Fibroblast of gingiva (primary cell): Measurements from ENCODE around the gene CLCN1.
A peak's percentile ranks its signal among the peaks of the same experiment; 100 is the strongest.

Source experiments
- DNase-seq: peaks from one replicate; pipeline ENCODE4 v3.0.0-alpha.2; 2011; ENCODE audit warnings: low read depth

CLCN1 gene

GRCh38 chr7:143363016-143363937 is 47.4 kb downstream of the CLCN1 start:
- no peak for DNase-seq

GRCh38 chr7:143367972-143368371 is 52.1 kb downstream of the CLCN1 start:
- no peak for DNase-seq

GRCh38 chr7:143368387-143368786 is 52.5 kb downstream of the CLCN1 start:
- DNase-seq: no peak

DNA sequence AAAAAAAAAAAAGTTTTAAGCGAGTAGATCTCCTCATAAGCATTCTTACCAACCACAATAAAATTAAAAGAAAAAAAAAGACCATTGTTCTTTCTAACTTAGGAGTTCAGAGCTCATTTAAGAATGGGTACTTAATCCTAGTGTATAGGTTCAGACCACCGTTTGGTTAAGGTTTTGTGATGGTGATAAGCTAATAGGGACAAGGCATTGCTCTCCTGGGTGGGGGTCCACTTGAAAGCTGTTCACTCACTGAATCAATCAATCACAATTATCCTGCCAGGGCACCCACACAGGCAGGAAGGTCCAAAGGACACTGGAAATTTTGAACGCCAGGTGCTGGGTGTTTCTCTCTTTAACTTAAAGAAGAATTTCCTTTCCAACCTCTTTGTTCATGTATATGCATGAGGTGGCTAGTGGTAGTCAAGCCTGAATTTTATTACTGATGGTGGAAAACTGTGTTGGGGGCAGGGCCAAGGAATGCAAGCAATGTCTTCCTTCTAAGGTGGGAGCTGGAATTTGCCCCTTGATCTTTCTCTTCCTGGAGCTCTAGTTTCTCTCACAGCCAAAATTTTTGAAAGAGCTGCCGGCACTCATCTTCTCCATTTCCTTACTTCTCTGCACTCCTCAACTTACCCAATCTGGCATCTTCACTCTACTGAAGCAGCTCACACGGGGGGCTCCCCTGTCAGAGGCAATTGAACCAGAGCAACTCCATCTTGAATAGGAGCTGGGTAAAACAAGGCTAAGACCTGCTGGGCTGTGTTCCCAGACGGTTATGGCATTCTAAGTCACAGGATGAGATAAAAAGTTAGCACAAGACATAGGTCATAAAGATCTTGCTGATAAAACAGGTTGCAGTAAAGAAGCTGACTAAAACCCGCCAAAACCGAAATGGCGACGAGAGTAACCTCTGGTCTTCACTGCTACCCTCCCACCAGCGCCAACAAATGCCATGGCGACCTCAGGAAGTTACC is 54.1 kb downstream of the CLCN1 start:
- no peak for DNase-seq

DNA sequence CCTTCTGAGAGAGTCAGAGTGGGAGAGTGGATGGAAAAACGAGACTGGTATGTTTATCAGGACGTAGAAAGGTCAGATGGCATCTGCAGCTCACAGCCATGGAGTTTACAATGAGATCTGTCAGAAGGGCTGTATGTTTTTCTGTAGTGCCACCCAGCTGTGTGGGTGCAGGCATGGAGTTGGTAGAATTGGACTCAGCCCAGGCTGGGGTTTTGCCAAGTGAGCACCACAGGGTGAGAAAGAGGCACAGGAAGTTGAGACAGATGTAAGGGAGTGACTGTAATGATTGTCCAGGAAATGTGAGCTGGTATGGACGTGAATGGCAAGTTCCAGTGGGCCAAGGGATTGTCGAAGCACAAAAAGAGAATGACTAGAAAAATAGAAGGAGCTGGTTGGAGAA is 56.2 kb downstream of the CLCN1 start:
- DNase-seq: peak; percentile 26

GRCh38 chr7:143373255-143373794 is 57.4 kb downstream of the CLCN1 start:
- DNase-seq: no peak

GRCh38 chr7:143374561-143374960 is 58.6 kb downstream of the CLCN1 start:
- DNase-seq: no peak

DNA sequence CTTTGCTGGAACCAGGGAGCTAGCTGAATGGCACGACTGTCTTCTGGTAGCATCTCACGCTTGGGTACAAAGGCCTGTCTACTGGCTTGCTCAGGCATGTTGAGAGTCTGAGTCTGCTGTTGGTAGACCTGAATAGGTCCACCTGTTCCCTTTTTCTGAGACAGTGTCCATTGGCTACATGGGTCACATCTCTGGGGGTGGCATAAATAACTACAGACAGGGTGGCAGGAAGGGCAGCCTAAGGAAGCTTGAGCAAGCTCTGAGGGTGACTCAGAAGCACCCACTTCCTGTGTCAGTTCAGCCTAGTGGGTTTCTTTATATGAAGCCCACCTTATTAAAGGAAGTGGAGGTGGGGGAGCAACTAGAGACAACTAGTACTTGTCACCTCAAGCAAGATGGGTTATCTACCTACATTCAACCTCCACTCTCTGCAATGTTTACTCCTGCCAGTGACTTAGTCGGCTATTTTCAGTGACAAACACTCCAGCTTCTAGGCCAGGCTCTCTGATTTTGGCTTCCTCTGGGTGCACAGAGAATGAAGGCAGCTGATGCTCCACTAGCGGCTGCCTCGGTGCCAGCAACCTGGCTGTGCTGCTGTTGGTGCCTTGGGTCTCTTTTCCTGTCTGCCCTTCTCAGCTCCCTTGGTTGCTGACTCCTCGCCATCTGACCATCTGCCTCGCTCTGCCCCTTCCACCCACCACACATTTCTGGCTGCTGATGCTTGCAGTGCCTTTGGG is 59.6 kb downstream of the CLCN1 start:
- DNase-seq: no peak

- no peak for DNase-seq
Measured at GRCh38 chr7:143376396-143376795, 60.5 kb downstream of the CLCN1 start.

GRCh38 chr7:143379611-143380259 is 63.8 kb downstream of the CLCN1 start:
- DNase-seq: no peak

DNA sequence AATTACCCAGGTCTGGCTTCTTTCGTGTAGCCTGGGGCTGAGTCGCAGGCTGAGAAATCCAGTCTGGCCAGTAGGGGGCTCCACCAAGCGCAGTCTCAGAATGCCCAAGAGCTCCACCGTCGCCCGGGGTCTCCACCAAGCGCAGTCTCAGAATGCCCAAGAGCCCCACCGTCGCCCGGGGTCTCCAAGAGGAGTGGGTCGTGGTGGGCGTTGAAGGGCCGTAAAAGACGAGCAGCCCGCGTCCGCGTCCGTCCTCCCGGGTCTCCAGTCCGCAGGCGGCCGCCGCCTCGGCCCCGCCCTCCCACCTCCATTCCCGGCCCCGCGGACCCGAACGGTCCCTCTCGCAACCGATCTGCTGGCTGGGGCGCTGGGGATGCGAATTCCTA is 64.3 kb downstream of the CLCN1 start:
- DNase-seq: peak; percentile 80

GRCh38 chr7:143380646-143381426 is 64.9 kb downstream of the CLCN1 start, which contains the start of gene ZYX:
TSS of gene ZYX (plus strand) at chr7:143381345. CDS start at chr7:143381572, 227 bp downstream.
- DNase-seq: peak; percentile 94

GRCh38 chr7:143381427-143382125 is 65.7 kb downstream of the CLCN1 start:
- DNase-seq: peak; percentile 78

DNA sequence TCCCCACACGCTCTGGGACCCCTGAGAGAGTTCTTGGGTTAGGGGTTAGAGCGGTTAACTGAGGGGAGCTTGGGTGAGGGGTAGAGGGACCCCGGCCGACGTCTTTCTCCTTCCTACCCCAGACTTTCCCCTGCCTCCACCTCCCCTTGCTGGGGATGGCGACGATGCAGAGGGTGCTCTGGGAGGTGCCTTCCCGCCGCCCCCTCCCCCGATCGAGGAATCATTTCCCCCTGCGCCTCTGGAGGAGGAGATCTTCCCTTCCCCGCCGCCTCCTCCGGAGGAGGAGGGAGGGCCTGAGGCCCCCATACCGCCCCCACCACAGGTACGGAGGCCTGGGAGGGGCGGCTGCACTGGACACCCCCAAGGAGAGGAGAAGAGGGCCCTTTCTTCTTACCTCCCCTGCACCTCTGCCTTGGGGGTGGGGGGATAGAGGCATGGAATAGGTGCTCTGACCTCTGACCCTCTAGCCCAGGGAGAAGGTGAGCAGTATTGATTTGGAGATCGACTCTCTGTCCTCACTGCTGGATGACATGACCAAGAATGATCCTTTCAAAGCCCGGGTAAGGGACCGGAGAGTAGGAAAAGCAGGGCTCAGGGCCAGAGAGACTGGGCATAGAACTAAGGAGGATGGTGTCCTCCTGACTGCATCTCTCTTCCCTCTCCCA is 66.3 kb downstream of the CLCN1 start:
- no peak for DNase-seq

DNA sequence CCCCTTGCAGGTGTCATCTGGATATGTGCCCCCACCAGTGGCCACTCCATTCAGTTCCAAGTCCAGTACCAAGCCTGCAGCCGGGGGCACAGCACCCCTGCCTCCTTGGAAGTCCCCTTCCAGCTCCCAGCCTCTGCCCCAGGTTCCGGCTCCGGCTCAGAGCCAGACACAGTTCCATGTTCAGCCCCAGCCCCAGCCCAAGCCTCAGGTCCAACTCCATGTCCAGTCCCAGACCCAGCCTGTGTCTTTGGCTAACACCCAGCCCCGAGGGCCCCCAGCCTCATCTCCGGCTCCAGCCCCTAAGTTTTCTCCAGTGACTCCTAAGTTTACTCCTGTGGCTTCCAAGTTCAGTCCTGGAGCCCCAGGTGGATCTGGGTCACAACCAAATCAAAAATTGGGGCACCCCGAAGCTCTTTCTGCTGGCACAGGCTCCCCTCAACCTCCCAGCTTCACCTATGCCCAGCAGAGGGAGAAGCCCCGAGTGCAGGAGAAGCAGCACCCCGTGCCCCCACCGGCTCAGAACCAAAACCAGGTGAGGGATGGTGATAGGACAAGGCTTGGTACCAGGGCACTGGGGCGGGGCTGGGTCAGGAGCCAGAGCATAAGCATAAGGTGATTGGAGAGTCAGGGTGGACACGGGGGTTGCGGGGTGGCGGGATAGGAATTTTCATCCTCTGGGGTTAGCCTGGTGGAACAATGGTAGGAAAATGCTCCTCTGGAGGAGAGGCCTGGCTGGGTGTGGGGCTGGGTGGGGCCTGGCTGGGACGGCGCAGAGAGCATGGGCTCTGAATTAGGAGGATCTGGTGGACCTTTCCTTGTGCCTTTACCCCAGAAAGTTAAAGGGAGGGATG is 67.1 kb downstream of the CLCN1 start:
- no peak for DNase-seq

- DNase-seq: no peak
Measured at GRCh38 chr7:143383642-143383957, 67.7 kb downstream of the CLCN1 start.

GRCh38 chr7:143384148-143384547 is 68.2 kb downstream of the CLCN1 start:
- no peak for DNase-seq
